NCI-H128 (cell line): Measurements from ENCODE around the gene FOXD3.
A peak's percentile ranks its signal among the peaks of the same experiment; 100 is the strongest.
"Not testable (repeated sequence)": the region's sequence is repeated elsewhere in the genome, so short reads cannot be mapped to it uniquely, and the experiment has no call there.

Experiments
- DNase-seq: peaks from one replicate; lab custom pipeline; 2025; ENCODE audit not compliant: unreplicated experiment; lab: John Stamatoyannopoulos, UW

Gene FOXD3

DNA sequence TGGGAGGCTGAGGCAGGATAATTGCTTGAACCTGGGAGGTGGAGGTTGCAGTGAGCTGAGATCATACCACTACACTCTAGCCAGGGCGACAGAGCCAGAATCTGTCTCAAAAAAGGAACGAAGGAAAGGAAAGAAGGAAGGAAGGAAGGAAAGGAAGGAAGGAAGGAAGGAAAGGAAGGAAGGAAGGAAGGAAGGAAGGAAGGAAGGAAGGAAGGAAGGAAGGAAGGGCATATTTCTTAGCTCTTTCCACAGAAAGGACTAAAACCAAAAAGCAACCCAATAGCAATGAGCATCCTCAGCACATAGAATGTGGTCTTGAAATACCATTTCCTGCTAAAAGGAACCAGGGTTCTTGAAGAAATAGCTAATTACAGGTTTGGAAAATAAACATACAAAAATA, 33.9 kb downstream of the FOXD3 start:
- DNase-seq: not testable (repeated sequence)

DNA sequence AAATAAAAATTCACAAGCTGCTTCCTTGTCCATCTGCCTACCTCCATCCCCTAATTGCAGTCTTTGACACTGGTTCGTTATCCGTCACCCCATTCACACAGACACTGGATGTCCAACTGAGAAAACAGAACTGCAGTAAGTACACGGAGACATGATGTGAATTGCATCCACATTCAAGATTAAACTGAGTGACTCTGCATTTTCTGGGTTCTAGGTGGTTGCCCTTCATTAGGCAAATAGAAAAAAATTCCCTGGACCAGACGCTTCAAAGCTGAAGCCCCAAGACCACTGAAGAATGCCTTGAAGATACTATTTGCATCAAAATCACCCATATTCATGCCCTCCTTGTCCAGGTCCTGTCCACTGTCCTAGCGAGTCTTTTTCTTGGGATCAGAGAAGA, 37.2 kb downstream of the FOXD3 start:
- no peak for DNase-seq

DNA sequence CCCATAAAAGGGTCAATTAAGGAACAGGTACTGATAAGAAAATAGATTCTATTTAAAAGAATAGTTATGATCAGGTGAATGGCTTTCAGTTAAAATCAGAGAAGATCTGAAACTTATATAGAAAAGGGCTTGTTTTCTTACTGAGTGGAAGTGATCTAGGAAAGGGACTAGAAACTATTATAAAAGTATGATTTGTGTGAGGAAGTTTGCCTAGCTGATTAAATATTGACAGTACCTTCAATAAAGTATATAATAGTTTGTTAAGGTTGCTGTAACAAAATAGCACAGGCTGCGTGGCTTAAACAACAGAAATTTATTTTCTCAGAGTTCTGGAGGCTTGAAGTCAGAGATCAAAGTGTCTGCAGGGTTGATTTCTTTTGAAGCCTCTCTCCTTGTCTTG, 39.7 kb downstream of the FOXD3 start:
- no peak for DNase-seq

GRCh38 chr1:63362578-63362977, 40.2 kb downstream of the FOXD3 start:
- no peak for DNase-seq

DNA sequence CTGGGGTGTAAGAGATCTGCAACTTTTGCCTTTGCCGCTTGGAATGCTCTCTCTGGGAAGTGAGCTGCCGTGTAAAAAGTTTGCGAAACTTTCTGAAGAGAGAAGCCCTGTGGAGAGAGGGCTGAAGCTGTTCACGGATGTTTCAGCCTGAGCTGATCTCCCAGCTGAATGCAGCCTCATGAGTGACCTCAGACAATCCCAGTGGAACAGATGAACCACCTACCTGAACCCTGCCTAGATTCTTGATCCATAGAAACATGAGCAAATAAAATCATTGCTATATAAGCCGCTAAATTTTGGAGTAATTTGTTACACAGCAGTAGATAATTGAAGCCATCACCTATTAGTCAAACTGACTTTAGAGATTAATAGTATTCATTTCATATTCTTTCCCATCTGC, 40.6 kb downstream of the FOXD3 start:
- DNase-seq: no peak

GRCh38 chr1:63366908-63367214, 44.5 kb downstream of the FOXD3 start:
- no peak for DNase-seq

DNA sequence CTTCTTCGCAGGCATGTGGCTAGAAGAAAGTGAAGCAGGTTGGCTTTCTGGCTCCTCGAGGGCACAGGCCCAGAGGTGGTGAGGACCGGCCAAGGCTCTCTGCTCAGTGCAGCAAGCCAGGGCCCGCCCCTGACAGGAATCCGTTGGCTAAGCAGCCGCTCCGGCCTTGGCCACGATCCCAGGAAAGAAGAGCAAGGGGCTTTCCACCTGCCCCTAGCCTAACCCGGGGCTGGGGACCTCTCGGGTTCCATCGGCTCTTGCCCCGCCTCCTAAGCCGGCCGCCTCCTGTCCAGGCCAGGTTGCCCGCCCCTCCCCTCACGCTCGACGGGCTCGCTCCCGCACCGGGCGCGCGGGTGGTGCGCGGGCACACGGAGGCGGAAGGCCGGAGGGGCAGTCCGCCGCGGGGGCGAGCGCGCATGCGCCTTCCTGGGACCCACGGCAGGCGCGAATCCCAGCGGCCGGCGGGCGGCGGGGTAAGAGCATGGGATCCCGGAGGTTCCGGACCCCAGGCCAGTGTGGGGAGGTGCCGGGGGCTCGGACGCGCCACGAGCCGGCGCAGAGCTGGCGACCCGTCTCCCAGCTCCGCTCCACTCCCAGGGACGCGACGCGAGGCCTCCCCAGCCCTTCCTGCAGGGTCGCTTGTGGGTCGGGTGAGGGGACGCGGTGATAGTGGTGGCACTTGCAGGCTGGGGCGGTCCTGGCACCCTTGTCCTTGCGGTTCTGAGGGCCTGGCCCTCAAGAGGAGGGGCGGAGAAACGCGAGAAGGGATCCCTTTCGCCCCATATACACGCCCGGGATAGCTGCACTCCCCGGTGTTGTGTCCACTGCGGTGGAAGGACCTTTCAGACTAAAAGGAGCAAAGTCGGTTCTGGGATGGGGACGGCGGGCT, 45.1 kb downstream of the FOXD3 start, which contains the start of gene ALG6:
TSS of gene ALG6 (plus strand) at position 413 of the 889 bp plus-strand sequence. CDS start 3,351 bp downstream, outside the sequence.
- peak; percentile 97 for DNase-seq

DNA sequence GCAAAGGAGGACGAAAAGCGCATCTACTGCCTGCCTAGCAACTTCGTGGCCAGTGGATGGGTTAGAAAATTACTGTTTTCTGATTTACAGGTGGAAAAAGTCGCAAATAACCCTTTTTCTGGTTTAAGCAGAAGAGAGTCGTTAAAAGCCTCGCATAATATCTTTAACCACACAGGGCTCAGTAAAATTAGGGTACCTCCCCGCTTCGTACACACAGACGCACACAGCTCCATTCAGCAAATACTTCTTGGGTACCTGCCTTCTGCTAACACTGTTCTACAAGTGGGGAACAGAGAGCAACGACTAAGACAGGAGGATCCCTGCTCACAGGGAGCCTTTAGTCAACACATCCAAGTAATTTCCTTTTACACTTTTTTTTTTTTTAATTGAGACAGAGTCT, 45.8 kb downstream of the FOXD3 start:
- no peak for DNase-seq
